ENCODE measurements around the gene ANKRD33B. TPM values are rescaled to one million over a fixed set of nuclear protein-coding genes. Genes with fewer than 3 reads are reported as not detected.
A peak's percentile ranks its signal among the peaks of the same experiment; 100 is the strongest.
"Not testable (repeated sequence)": the region's sequence is repeated elsewhere in the genome, so short reads cannot be mapped to it uniquely, and the experiment has no call there.

The ANKRD33B gene
- total RNA-seq, 2 donors from 2014 or later, result 2.0 to 4.8 TPM

GRCh38 chr5:10534561-10535530 lies 29.0 kb upstream of the ANKRD33B start:
- ATAC-seq (no peak), DNase-seq (no peak)
- intact Hi-C loops (cut with DNase I), result no loop called here

- no peak for ATAC-seq
- DNase-seq, result no peak
- intact Hi-C loops (cut with DNase I), result no loop called here
Measured at GRCh38 chr5:10536511-10536910, 27.4 kb upstream of the ANKRD33B start.

- intact Hi-C loops (cut with DNase I), result no loop called here
- ATAC-seq (no peak), DNase-seq (no peak)
Measured at GRCh38 chr5:10536931-10537579, 26.8 kb upstream of the ANKRD33B start.

- intact Hi-C loops (cut with DNase I), result no loop called here
- ATAC-seq (peak in 1 of 2 donors; percentile 45), DNase-seq (no peak)
Measured at GRCh38 chr5:10537624-10538023, 26.2 kb upstream of the ANKRD33B start.

GRCh38 chr5:10538103-10538788 lies 25.6 kb upstream of the ANKRD33B start:
- peak in 1 of 2 donors; percentile 40 for ATAC-seq
- intact Hi-C loops (cut with DNase I), result no loop called here

GRCh38 chr5:10538789-10539686 lies 24.8 kb upstream of the ANKRD33B start:
- peak in 1 of 2 donors; percentile 33 for ATAC-seq
- intact Hi-C loops (cut with DNase I), result no loop called here
- DNase-seq, result no peak

More at GRCh38 chr5:10538103-10538788, 25.6 kb upstream of the ANKRD33B start:
- DNase-seq, result no peak

GRCh38 chr5:10539687-10539998 lies 24.2 kb upstream of the ANKRD33B start:
- DNase-seq (no peak), ATAC-seq (no peak)
- intact Hi-C loops (cut with DNase I), result no loop called here

GRCh38 chr5:10540036-10540544 lies 23.8 kb upstream of the ANKRD33B start:
- no peak for DNase-seq
- intact Hi-C loops (cut with DNase I), result no loop called here
- ATAC-seq, result no peak

- DNase-seq (no peak), ATAC-seq (no peak)
- intact Hi-C loops (cut with DNase I), result no loop called here
Measured at GRCh38 chr5:10540951-10541646, 22.8 kb upstream of the ANKRD33B start.

GRCh38 chr5:10542055-10542550 lies 21.8 kb upstream of the ANKRD33B start:
- no peak for DNase-seq
- no peak for ATAC-seq
- intact Hi-C loops (cut with DNase I), result no loop called here

- ATAC-seq (no peak), DNase-seq (no peak)
- intact Hi-C loops (cut with DNase I), result no loop called here
Measured at GRCh38 chr5:10543585-10544040, 20.3 kb upstream of the ANKRD33B start.

- intact Hi-C loops (cut with DNase I), result no loop called here
- DNase-seq (no peak), ATAC-seq (no peak)
Measured at GRCh38 chr5:10545084-10545483, 18.8 kb upstream of the ANKRD33B start.

- DNase-seq, result no peak
- no peak for ATAC-seq
- intact Hi-C loops (cut with DNase I), result no loop called here
Measured at GRCh38 chr5:10546186-10546585, 17.7 kb upstream of the ANKRD33B start.

- ATAC-seq (no peak), DNase-seq (no peak)
- intact Hi-C loops (cut with DNase I), result no loop called here
Measured at GRCh38 chr5:10548418-10549122, 15.3 kb upstream of the ANKRD33B start.

- ATAC-seq; intact Hi-C loops (cut with DNase I); DNase-seq: not testable (repeated sequence)
Measured at GRCh38 chr5:10549123-10549514, 14.8 kb upstream of the ANKRD33B start.

- intact Hi-C loops (cut with DNase I), result no loop called here
- DNase-seq (no peak), ATAC-seq (peak in 1 of 2 donors; percentile 48)
Measured at GRCh38 chr5:10550222-10550995, 13.5 kb upstream of the ANKRD33B start.

GRCh38 chr5:10551782-10552138 lies 12.1 kb upstream of the ANKRD33B start:
- no peak for DNase-seq
- ATAC-seq, result no peak
- intact Hi-C loops (cut with DNase I), result no loop called here

Measured in left cardiac atrium (tissue), 4 donors.